ENCODE measurements around the gene KCNQ1OT1. TPM values are rescaled to one million over a fixed set of nuclear protein-coding genes. Genes with fewer than 3 reads are reported as not detected.

The KCNQ1OT1 gene
- total RNA-seq, 1 donor from 2014 or later, result 0.51 TPM

GRCh38 chr11:2669634-2670469, 29.9 kb downstream of the KCNQ1OT1 start:
- DNase-seq (ENCODE audit: low read depth in 2 of 2), result no peak

GRCh38 chr11:2668876-2669275, 30.9 kb downstream of the KCNQ1OT1 start:
- DNase-seq (ENCODE audit: low read depth in 2 of 2), result no peak

GRCh38 chr11:2667940-2668339, 31.9 kb downstream of the KCNQ1OT1 start:
- DNase-seq (ENCODE audit: low read depth in 2 of 2), result no peak

- no peak for DNase-seq (ENCODE audit: low read depth in 2 of 2)
These were observed 32.8 kb downstream of the KCNQ1OT1 start for GRCh38 chr11:2666828-2667570.

GRCh38 chr11:2666401-2666741, 33.4 kb downstream of the KCNQ1OT1 start:
- no peak for DNase-seq (ENCODE audit: low read depth in 2 of 2)

- DNase-seq (ENCODE audit: low read depth in 2 of 2), result no peak
These were observed 34.0 kb downstream of the KCNQ1OT1 start for GRCh38 chr11:2665526-2666400.

GRCh38 chr11:2664791-2665525, 34.8 kb downstream of the KCNQ1OT1 start:
- no peak for DNase-seq (ENCODE audit: low read depth in 2 of 2)

GRCh38 chr11:2664376-2664775, 35.4 kb downstream of the KCNQ1OT1 start:
- no peak for DNase-seq (ENCODE audit: low read depth in 2 of 2)

- DNase-seq (ENCODE audit: low read depth in 2 of 2), result no peak
These were observed 35.9 kb downstream of the KCNQ1OT1 start for GRCh38 chr11:2663915-2664314.

- no peak for DNase-seq (ENCODE audit: low read depth in 2 of 2)
These were observed 36.3 kb downstream of the KCNQ1OT1 start for GRCh38 chr11:2663506-2663905.

- DNase-seq (ENCODE audit: low read depth in 2 of 2), result no peak
These were observed 37.1 kb downstream of the KCNQ1OT1 start for GRCh38 chr11:2662430-2663299.

- DNase-seq (ENCODE audit: low read depth in 2 of 2), result no peak
These were observed 37.8 kb downstream of the KCNQ1OT1 start for GRCh38 chr11:2662024-2662312.

- DNase-seq (ENCODE audit: low read depth in 2 of 2), result no peak
These were observed 38.4 kb downstream of the KCNQ1OT1 start for GRCh38 chr11:2661173-2662023.

- no peak for DNase-seq (ENCODE audit: low read depth in 2 of 2)
These were observed 39.3 kb downstream of the KCNQ1OT1 start for GRCh38 chr11:2660357-2660939.

GRCh38 chr11:2657697-2658284, 42.0 kb downstream of the KCNQ1OT1 start:
- DNase-seq (ENCODE audit: low read depth in 2 of 2), result no peak

GRCh38 chr11:2656859-2657258, 42.9 kb downstream of the KCNQ1OT1 start:
- no peak for DNase-seq (ENCODE audit: low read depth in 2 of 2)

- peak in 1 of 2 donors; percentile 23 for DNase-seq (ENCODE audit: low read depth in 2 of 2)
These were observed 43.8 kb downstream of the KCNQ1OT1 start for GRCh38 chr11:2655834-2656622.

All from dermis microvascular lymphatic vessel endothelial cell (primary cell).